ENCODE measurements around the gene IMMP2L.
"Not testable (repeated sequence)": the region's sequence is repeated elsewhere in the genome, so short reads cannot be mapped to it uniquely, and the experiment has no call there.

Gene IMMP2L

GRCh38 chr7:111459757-111460280 lies 102.5 kb downstream of the IMMP2L start:
- no peak for DNase-seq (ENCODE audit: low spot score)

GRCh38 chr7:111459065-111459756 lies 103.1 kb downstream of the IMMP2L start:
- DNase-seq (ENCODE audit: low spot score), result no peak

GRCh38 chr7:111450705-111451104 lies 111.6 kb downstream of the IMMP2L start:
- not testable (repeated sequence) for DNase-seq (ENCODE audit: low spot score)

- DNase-seq (ENCODE audit: low spot score), result not testable (repeated sequence)
These were observed 114.8 kb downstream of the IMMP2L start for GRCh38 chr7:111447502-111447901.

- DNase-seq (ENCODE audit: low spot score), result no peak
These were observed 122.3 kb downstream of the IMMP2L start for GRCh38 chr7:111439977-111440376.

- peak; percentile 9 for DNase-seq (ENCODE audit: low spot score)
These were observed 123.7 kb downstream of the IMMP2L start for GRCh38 chr7:111438369-111439289.

GRCh38 chr7:111437736-111438135 lies 124.6 kb downstream of the IMMP2L start:
- no peak for DNase-seq (ENCODE audit: low spot score)

- DNase-seq (ENCODE audit: low spot score), result no peak
These were observed 125.7 kb downstream of the IMMP2L start for GRCh38 chr7:111436608-111437007.

GRCh38 chr7:111433426-111433825 lies 128.9 kb downstream of the IMMP2L start:
- no peak for DNase-seq (ENCODE audit: low spot score)

- DNase-seq (ENCODE audit: low spot score), result no peak
These were observed 132.5 kb downstream of the IMMP2L start for GRCh38 chr7:111429781-111430180.

- DNase-seq (ENCODE audit: low spot score), result peak; percentile 13
These were observed 137.5 kb downstream of the IMMP2L start for GRCh38 chr7:111424768-111425167.

- no peak for DNase-seq (ENCODE audit: low spot score)
These were observed 147.9 kb downstream of the IMMP2L start for GRCh38 chr7:111414374-111414773.

GRCh38 chr7:111413739-111414138 lies 148.6 kb downstream of the IMMP2L start:
- no peak for DNase-seq (ENCODE audit: low spot score)

- DNase-seq (ENCODE audit: low spot score), result no peak
These were observed 151.4 kb downstream of the IMMP2L start for GRCh38 chr7:111410899-111411298.

GRCh38 chr7:111409714-111410422 lies 152.4 kb downstream of the IMMP2L start:
- DNase-seq (ENCODE audit: low spot score), result no peak

GRCh38 chr7:111408724-111409123 lies 153.6 kb downstream of the IMMP2L start:
- no peak for DNase-seq (ENCODE audit: low spot score)

GRCh38 chr7:111407258-111407657 lies 155.0 kb downstream of the IMMP2L start:
- DNase-seq (ENCODE audit: low spot score), result no peak

GRCh38 chr7:111405621-111406020 lies 156.7 kb downstream of the IMMP2L start:
- DNase-seq (ENCODE audit: low spot score), result no peak

GRCh38 chr7:111401516-111401915 lies 160.8 kb downstream of the IMMP2L start:
- DNase-seq (ENCODE audit: low spot score), result no peak

GRCh38 chr7:111400088-111400487 lies 162.2 kb downstream of the IMMP2L start:
- no peak for DNase-seq (ENCODE audit: low spot score)

GRCh38 chr7:111394891-111395290 lies 167.4 kb downstream of the IMMP2L start:
- no peak for DNase-seq (ENCODE audit: low spot score)

- DNase-seq (ENCODE audit: low spot score), result peak; percentile 87
These were observed 169.1 kb downstream of the IMMP2L start for GRCh38 chr7:111393011-111393754.

Data from COLO829 (cell line).